ENCODE measurements around the gene UNCX. TPM values are rescaled to one million over a fixed set of nuclear protein-coding genes. Genes with fewer than 3 reads are reported as not detected.
"Not testable (repeated sequence)": the region's sequence is repeated elsewhere in the genome, so short reads cannot be mapped to it uniquely, and the experiment has no call there.

Gene UNCX
- total and polyA plus RNA-seq, 9 donors = not detected

- no peak for DNase-seq
- no peaks in the 10 kb centered on the region for H3K9me3 ChIP-seq (replicated peaks; ENCODE audit: control insufficient read depth, low read depth, low read length)
- H3K4me1 ChIP-seq (ENCODE audit: control insufficient read depth, insufficient read depth, low read length) = no peaks in the 10 kb centered on the region
- H3K4me3 ChIP-seq (ENCODE audit: low read length) = no peak overlapping the region
- no peaks in the 10 kb centered on the region for H3K36me3 ChIP-seq (ENCODE audit: control insufficient read depth, insufficient read depth, low read length)
- WGBS (ENCODE audit: insufficient coverage) = 64% methylated on average over 14 of the region's 21 CpGs
- H3K27me3 ChIP-seq (ENCODE audit: control insufficient read depth, insufficient read depth, low read length) = peaks cover 72% of the 10 kb centered on the region
- H3K27ac ChIP-seq (ENCODE audit: low read length) = no peak overlapping the region
Observed at GRCh38 chr7:1259621-1260243, 27.1 kb downstream of the UNCX start.

- Histone ChIP-seq H3K27ac (ENCODE audit: low read length) (no peak overlapping the region), H3K27me3 (ENCODE audit: control insufficient read depth, insufficient read depth, low read length) (peaks cover 73% of the 10 kb centered on the region), H3K4me3 (ENCODE audit: low read length) (no peak overlapping the region), H3K9me3 (replicated peaks; ENCODE audit: control insufficient read depth, low read depth, low read length) (no peaks in the 10 kb centered on the region), H3K4me1 (ENCODE audit: control insufficient read depth, insufficient read depth, low read length) (no peaks in the 10 kb centered on the region), H3K36me3 (ENCODE audit: control insufficient read depth, insufficient read depth, low read length) (no peaks in the 10 kb centered on the region)
- WGBS (ENCODE audit: insufficient coverage) = 50% methylated on average over 21 of the region's 21 CpGs
- DNase-seq = no peak
Observed at GRCh38 chr7:1260244-1260635, 27.6 kb downstream of the UNCX start.

GRCh38 chr7:1261036-1261435 lies 28.4 kb downstream of the UNCX start:
- H3K36me3 ChIP-seq (ENCODE audit: control insufficient read depth, insufficient read depth, low read length); H3K9me3 ChIP-seq (replicated peaks; ENCODE audit: control insufficient read depth, low read depth, low read length); H3K4me1 ChIP-seq (ENCODE audit: control insufficient read depth, insufficient read depth, low read length); H3K4me3 ChIP-seq (ENCODE audit: low read length); DNase-seq; H3K27ac ChIP-seq (ENCODE audit: low read length): not testable (repeated sequence)
- H3K27me3 ChIP-seq (ENCODE audit: control insufficient read depth, insufficient read depth, low read length) = peaks cover 67% of the 10 kb centered on the region
- 66% methylated on average over 10 of the region's 10 CpGs for WGBS (ENCODE audit: insufficient coverage)

GRCh38 chr7:1262441-1262840 lies 29.8 kb downstream of the UNCX start:
- H3K4me3 ChIP-seq (ENCODE audit: low read length) = no peak overlapping the region
- H3K36me3 ChIP-seq (ENCODE audit: control insufficient read depth, insufficient read depth, low read length) = no peaks in the 10 kb centered on the region
- no peak for DNase-seq
- H3K27ac ChIP-seq (ENCODE audit: low read length) = no peak overlapping the region
- H3K9me3 ChIP-seq (replicated peaks; ENCODE audit: control insufficient read depth, low read depth, low read length) = no peaks in the 10 kb centered on the region
- H3K4me1 ChIP-seq (ENCODE audit: control insufficient read depth, insufficient read depth, low read length) = no peaks in the 10 kb centered on the region
- WGBS (ENCODE audit: insufficient coverage) = 73% methylated on average over 9 of the region's 13 CpGs
- peaks cover 65% of the 10 kb centered on the region for H3K27me3 ChIP-seq (ENCODE audit: control insufficient read depth, insufficient read depth, low read length)

GRCh38 chr7:1263391-1263951 lies 30.8 kb downstream of the UNCX start:
- H3K4me3 ChIP-seq (ENCODE audit: low read length) = no peak overlapping the region
- no peak for DNase-seq
- 77% methylated on average over 25 of the region's 28 CpGs for WGBS (ENCODE audit: insufficient coverage)
- H3K4me1 ChIP-seq (ENCODE audit: control insufficient read depth, insufficient read depth, low read length) = no peaks in the 10 kb centered on the region
- H3K9me3 ChIP-seq (replicated peaks; ENCODE audit: control insufficient read depth, low read depth, low read length) = no peaks in the 10 kb centered on the region
- H3K36me3 ChIP-seq (ENCODE audit: control insufficient read depth, insufficient read depth, low read length) = no peaks in the 10 kb centered on the region
- H3K27me3 ChIP-seq (ENCODE audit: control insufficient read depth, insufficient read depth, low read length) = peaks cover 66% of the 10 kb centered on the region
- no peak overlapping the region for H3K27ac ChIP-seq (ENCODE audit: low read length)

- 67% methylated on average over 22 of the region's 30 CpGs for WGBS (ENCODE audit: insufficient coverage)
Observed at GRCh38 chr7:1264345-1265280, 31.9 kb downstream of the UNCX start.

GRCh38 chr7:1267016-1267900 lies 34.6 kb downstream of the UNCX start:
- WGBS (ENCODE audit: insufficient coverage) = 80% methylated on average over 27 of the region's 31 CpGs

More at GRCh38 chr7:1264345-1265280, 31.9 kb downstream of the UNCX start:
- H3K36me3 ChIP-seq (ENCODE audit: control insufficient read depth, insufficient read depth, low read length) = no peaks in the 10 kb centered on the region
- no peak overlapping the region for H3K27ac ChIP-seq (ENCODE audit: low read length)
- H3K27me3 ChIP-seq (ENCODE audit: control insufficient read depth, insufficient read depth, low read length) = peaks cover 74% of the 10 kb centered on the region
- no peak overlapping the region for H3K4me3 ChIP-seq (ENCODE audit: low read length)
- DNase-seq = no peak
- no peaks in the 10 kb centered on the region for H3K4me1 ChIP-seq (ENCODE audit: control insufficient read depth, insufficient read depth, low read length)
- H3K9me3 ChIP-seq (replicated peaks; ENCODE audit: control insufficient read depth, low read depth, low read length) = no peaks in the 10 kb centered on the region

GRCh38 chr7:1268076-1268815 lies 35.6 kb downstream of the UNCX start:
- H3K9me3 ChIP-seq (replicated peaks; ENCODE audit: control insufficient read depth, low read depth, low read length) = no peaks in the 10 kb centered on the region
- no peak overlapping the region for H3K27ac ChIP-seq (ENCODE audit: low read length)
- H3K4me1 ChIP-seq (ENCODE audit: control insufficient read depth, insufficient read depth, low read length) = no peaks in the 10 kb centered on the region
- no peak overlapping the region for H3K4me3 ChIP-seq (ENCODE audit: low read length)
- H3K27me3 ChIP-seq (ENCODE audit: control insufficient read depth, insufficient read depth, low read length) = peaks cover 67% of the 10 kb centered on the region
- H3K36me3 ChIP-seq (ENCODE audit: control insufficient read depth, insufficient read depth, low read length) = no peaks in the 10 kb centered on the region
- no peak for DNase-seq
- WGBS (ENCODE audit: insufficient coverage) = 80% methylated on average over 18 of the region's 27 CpGs

More at GRCh38 chr7:1267016-1267900, 34.6 kb downstream of the UNCX start:
- no peak overlapping the region for H3K27ac ChIP-seq (ENCODE audit: low read length)
- no peaks in the 10 kb centered on the region for H3K36me3 ChIP-seq (ENCODE audit: control insufficient read depth, insufficient read depth, low read length)
- no peaks in the 10 kb centered on the region for H3K9me3 ChIP-seq (replicated peaks; ENCODE audit: control insufficient read depth, low read depth, low read length)
- H3K4me3 ChIP-seq (ENCODE audit: low read length) = no peak overlapping the region
- peaks cover 70% of the 10 kb centered on the region for H3K27me3 ChIP-seq (ENCODE audit: control insufficient read depth, insufficient read depth, low read length)
- H3K4me1 ChIP-seq (ENCODE audit: control insufficient read depth, insufficient read depth, low read length) = no peaks in the 10 kb centered on the region
- DNase-seq = no peak

GRCh38 chr7:1268866-1269265 lies 36.2 kb downstream of the UNCX start:
- no peak overlapping the region for H3K27ac ChIP-seq (ENCODE audit: low read length)
- DNase-seq = no peak
- no peak overlapping the region for H3K4me3 ChIP-seq (ENCODE audit: low read length)
- no peaks in the 10 kb centered on the region for H3K9me3 ChIP-seq (replicated peaks; ENCODE audit: control insufficient read depth, low read depth, low read length)
- no peaks in the 10 kb centered on the region for H3K4me1 ChIP-seq (ENCODE audit: control insufficient read depth, insufficient read depth, low read length)
- WGBS (ENCODE audit: insufficient coverage) = 65% methylated on average over 6 of the region's 14 CpGs
- H3K27me3 ChIP-seq (ENCODE audit: control insufficient read depth, insufficient read depth, low read length) = peaks cover 62% of the 10 kb centered on the region
- no peaks in the 10 kb centered on the region for H3K36me3 ChIP-seq (ENCODE audit: control insufficient read depth, insufficient read depth, low read length)

All from muscle of leg (tissue), 11 donors.